Keratinocyte (primary cell): ENCODE data around the gene SLC3A2. TPM values are rescaled to one million over a fixed set of nuclear protein-coding genes. Genes with fewer than 3 reads are reported as not detected.

Experiments
- DNase-seq: peaks from one replicate; pipeline ENCODE4 v3.0.0-alpha.2; 2011; ENCODE audit warnings: low read depth, missing footprints, low spot score
- FAIRE-seq: peaks from 2 replicates; lab custom pipeline; 2011; peaks lifted over from hg19 to GRCh38; lab: Jason Lieb, UNC
- H2AFZ ChIP-seq: 2 replicates; pipeline ENCODE4 v1.6.0; 2012; ENCODE audit warnings: low read length, control low read depth, inconsistent platforms; ENCODE audit not compliant: control insufficient read depth
- H3K27ac ChIP-seq: 2 replicates; pipeline ENCODE4 v1.5.1; 2011; ENCODE audit warnings: low read length; ENCODE audit not compliant: control insufficient read depth, insufficient read depth
- H3K27me3 ChIP-seq: 3 replicates; pipeline ENCODE4 v1.6.0; 2011; ENCODE audit warnings: low read length; ENCODE audit not compliant: control insufficient read depth, insufficient read depth; ENCODE audit errors: extremely low read depth
- H3K36me3 ChIP-seq, 2 experiments: 2 replicates in 1 of 2; 3 replicates in 1 of 2; pipeline ENCODE4 v1.5.1; 2011; ENCODE audit warnings: low read length in 2 of 2, mild to moderate bottlenecking in 1 of 2; ENCODE audit not compliant: control insufficient read depth in 2 of 2, insufficient read depth in 2 of 2; ENCODE audit errors: extremely low read depth in 1 of 2
- H3K4me1 ChIP-seq: 3 replicates; pipeline ENCODE4 v1.5.1; 2011; ENCODE audit warnings: low read length; ENCODE audit not compliant: control insufficient read depth, insufficient read depth; ENCODE audit errors: extremely low read depth
- H3K4me2 ChIP-seq: 3 replicates; pipeline ENCODE4 v1.6.0; 2011; ENCODE audit warnings: low read depth, low read length; ENCODE audit not compliant: control insufficient read depth, insufficient read depth; ENCODE audit errors: extremely low read depth
- H3K4me3 ChIP-seq, 3 experiments: fragments of 200-600 bp in 1 of 3; sonication (generic) in 1 of 3; 2 replicates in 2 of 3; 3 replicates in 1 of 3; pipeline ENCODE4 v1.5.1; 2011 to 2016; ENCODE audit warnings: low read length in 3 of 3, mild to moderate bottlenecking in 3 of 3, control low read depth in 2 of 3, inconsistent platforms in 1 of 3, low read depth in 1 of 3, mixed read lengths in 1 of 3, mixed run types in 1 of 3, moderate library complexity in 1 of 3; ENCODE audit not compliant: control insufficient read depth in 2 of 3, insufficient read depth in 2 of 3; ENCODE audit errors: extremely low read depth in 1 of 3
- H3K79me2 ChIP-seq: 2 replicates; pipeline ENCODE4 v1.6.0; 2012; ENCODE audit warnings: low read length; ENCODE audit not compliant: control insufficient read depth, insufficient read depth
- H3K9ac ChIP-seq: 3 replicates; pipeline ENCODE4 v1.6.0; 2011; ENCODE audit warnings: low read length; ENCODE audit not compliant: control insufficient read depth, insufficient read depth; ENCODE audit errors: extremely low read depth
- H3K9me1 ChIP-seq: 3 replicates; pipeline ENCODE4 v1.6.0; 2011; ENCODE audit warnings: low read length; ENCODE audit not compliant: control insufficient read depth, insufficient read depth; ENCODE audit errors: extremely low read depth
- H3K9me3 ChIP-seq: 2 replicates; pipeline ENCODE4 v1.5.1; 2012; ENCODE audit warnings: low read depth, low read length; ENCODE audit not compliant: control insufficient read depth
- H4K20me1 ChIP-seq: 3 replicates; pipeline ENCODE4 v1.6.0; 2011; ENCODE audit warnings: low read length; ENCODE audit not compliant: control insufficient read depth, insufficient read depth; ENCODE audit errors: extremely low read depth
- EZH2 ChIP-seq: IDR thresholded peaks from one replicate; pipeline ENCODE4 v1.6.1; 2012; ENCODE audit warnings: inconsistent platforms, mild to moderate bottlenecking, low read length, moderate library complexity
- dilution Hi-C: fragments of 300-500 bp; cut with MboI; formaldehyde crosslinking; loops from one replicate; pipeline ENCODE4 v1.7.0; 2020; ENCODE audit warnings: low sequenced_read_pairs; ENCODE audit not compliant: extremely low pct_ligation_motif_present
- polyA plus RNA-seq, 5 experiments: library from polyadenylated mRNA; depleted of rRNA in 3 of 5; stranded (reverse) in 3 of 5; stranded (forward) in 1 of 5; unstranded in 1 of 5; fragments of >200 nt; gene quantifications; 1 replicate in 1 of 5; 2 replicates in 3 of 5; 3 replicates in 1 of 5; pipeline versions ENCODE4 v1.2.1 to v1.2.3, GENCODE V29; 2011 to 2012; ENCODE audit warnings: missing spikeins in 2 of 5, low read depth in 1 of 5, low replicate concordance in 1 of 5
- TF ChIP-seq, protein P1 (sequence below), 3 experiments: IDR thresholded peaks in 1 of 3; conservative IDR thresholded peaks in 1 of 3; optimal IDR thresholded peaks in 1 of 3; 2 replicates in 2 of 3; 3 replicates in 1 of 3; pipeline versions ENCODE3 to v1.5.1; 2011; ENCODE audit warnings: low read length in 3 of 3, mild to moderate bottlenecking in 3 of 3, moderate library complexity in 2 of 3, control low read depth in 1 of 3, inconsistent platforms in 1 of 3; ENCODE audit not compliant: insufficient read depth in 2 of 3; ENCODE audit errors: extremely low read depth in 1 of 3

The SLC3A2 gene
- polyA plus RNA-seq, 1 donor (not counting 4 experiments of a cell fraction or from before 2014, with no cell fraction given) = 469 TPM

- no peak overlapping the region for H3K4me3 ChIP-seq
- H3K36me3 ChIP-seq = no peaks in the 10 kb centered on the region
- no peak overlapping the region for H2AFZ ChIP-seq
- no peak overlapping the region for H3K9ac ChIP-seq
- H3K27me3 ChIP-seq = peaks cover 68% of the 10 kb centered on the region
- H3K4me2 ChIP-seq = no peak overlapping the region
- dilution Hi-C loops = no loop called here
- no peaks in the 10 kb centered on the region for H3K9me3 ChIP-seq
- FAIRE-seq (no peak), DNase-seq (no peak)
- H4K20me1 ChIP-seq = no peaks in the 10 kb centered on the region
- H3K9me1 ChIP-seq = no peaks in the 10 kb centered on the region
- no peak overlapping the region for H3K27ac ChIP-seq
- TF ChIP-seq EZH2 = no peak
- TF ChIP-seq, protein P1, sequence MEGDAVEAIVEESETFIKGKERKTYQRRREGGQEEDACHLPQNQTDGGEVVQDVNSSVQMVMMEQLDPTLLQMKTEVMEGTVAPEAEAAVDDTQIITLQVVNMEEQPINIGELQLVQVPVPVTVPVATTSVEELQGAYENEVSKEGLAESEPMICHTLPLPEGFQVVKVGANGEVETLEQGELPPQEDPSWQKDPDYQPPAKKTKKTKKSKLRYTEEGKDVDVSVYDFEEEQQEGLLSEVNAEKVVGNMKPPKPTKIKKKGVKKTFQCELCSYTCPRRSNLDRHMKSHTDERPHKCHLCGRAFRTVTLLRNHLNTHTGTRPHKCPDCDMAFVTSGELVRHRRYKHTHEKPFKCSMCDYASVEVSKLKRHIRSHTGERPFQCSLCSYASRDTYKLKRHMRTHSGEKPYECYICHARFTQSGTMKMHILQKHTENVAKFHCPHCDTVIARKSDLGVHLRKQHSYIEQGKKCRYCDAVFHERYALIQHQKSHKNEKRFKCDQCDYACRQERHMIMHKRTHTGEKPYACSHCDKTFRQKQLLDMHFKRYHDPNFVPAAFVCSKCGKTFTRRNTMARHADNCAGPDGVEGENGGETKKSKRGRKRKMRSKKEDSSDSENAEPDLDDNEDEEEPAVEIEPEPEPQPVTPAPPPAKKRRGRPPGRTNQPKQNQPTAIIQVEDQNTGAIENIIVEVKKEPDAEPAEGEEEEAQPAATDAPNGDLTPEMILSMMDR (optimal IDR thresholded peaks at IDR 0.05 in 1 of 3, IDR thresholded peaks at IDR 0.05 in 1 of 3, conservative IDR thresholded peaks at IDR 0.05 in 1 of 3; ENCODE audit: extremely low read depth in 1 of 3, insufficient read depth in 2 of 3, low read length in 3 of 3) = no peak
- no peaks in the 10 kb centered on the region for H3K79me2 ChIP-seq
- H3K4me1 ChIP-seq = peaks cover 12% of the 10 kb centered on the region
Observed at GRCh38 chr11:62926680-62927455, 46.2 kb downstream of the SLC3A2 start.

GRCh38 chr11:62928011-62928410 lies 47.3 kb downstream of the SLC3A2 start:
- H3K79me2 ChIP-seq = no peaks in the 10 kb centered on the region
- FAIRE-seq (no peak), DNase-seq (no peak)
- H3K27ac ChIP-seq = no peak overlapping the region
- peaks cover 7% of the 10 kb centered on the region for H3K4me1 ChIP-seq
- TF ChIP-seq EZH2 = no peak
- TF ChIP-seq, protein P1 (optimal IDR thresholded peaks at IDR 0.05 in 1 of 3, IDR thresholded peaks at IDR 0.05 in 1 of 3, conservative IDR thresholded peaks at IDR 0.05 in 1 of 3; ENCODE audit: extremely low read depth in 1 of 3, insufficient read depth in 2 of 3, low read length in 3 of 3) = no peak
- H3K4me2 ChIP-seq = no peak overlapping the region
- H3K9me1 ChIP-seq = no peaks in the 10 kb centered on the region
- no peak overlapping the region for H3K9ac ChIP-seq
- H3K27me3 ChIP-seq = peaks cover 56% of the 10 kb centered on the region
- H2AFZ ChIP-seq = no peak overlapping the region
- no peaks in the 10 kb centered on the region for H3K36me3 ChIP-seq
- H3K9me3 ChIP-seq = no peaks in the 10 kb centered on the region
- no peak overlapping the region for H3K4me3 ChIP-seq
- dilution Hi-C loops = no loop called here
- H4K20me1 ChIP-seq = no peaks in the 10 kb centered on the region
